HG03439 (cell line): ENCODE data around the gene ZP2.
"Not testable (repeated sequence)": the region's sequence is repeated elsewhere in the genome, so short reads cannot be mapped to it uniquely, and the experiment has no call there.

Source experiments
- ATAC-seq: cut with Tn5 transposase; IDR thresholded peaks from one replicate; pipeline ENCODE4 v1.9.1; 2021; ENCODE audit warnings: mild to moderate bottlenecking, moderate library complexity; ENCODE audit not compliant: unreplicated experiment

The ZP2 gene

DNA sequence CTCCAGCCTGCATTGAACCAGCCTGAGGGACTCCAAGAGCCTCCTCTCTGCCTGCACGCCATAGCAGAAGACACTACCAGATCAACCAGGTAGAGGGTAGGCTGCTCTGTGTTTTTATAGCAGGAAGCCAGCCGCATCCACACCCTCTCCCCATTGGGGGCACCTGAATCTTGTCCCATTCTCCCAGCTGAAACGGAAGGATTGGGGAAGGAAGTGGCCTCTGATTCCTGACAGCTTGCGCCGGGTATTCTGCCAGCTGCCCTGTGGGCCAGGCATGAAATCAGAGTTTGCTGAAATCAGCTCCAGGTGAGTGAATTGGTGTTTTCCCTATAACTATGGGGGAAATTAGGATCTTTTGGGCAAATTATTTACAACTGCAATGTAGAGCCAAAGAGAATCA is at the start of gene ZP2:
Gene ZP2 (minus strand): TSS at position 89 of the 400 bp plus-strand sequence. CDS start 27 bp downstream, at position 62.
- no peak for ATAC-seq

DNA sequence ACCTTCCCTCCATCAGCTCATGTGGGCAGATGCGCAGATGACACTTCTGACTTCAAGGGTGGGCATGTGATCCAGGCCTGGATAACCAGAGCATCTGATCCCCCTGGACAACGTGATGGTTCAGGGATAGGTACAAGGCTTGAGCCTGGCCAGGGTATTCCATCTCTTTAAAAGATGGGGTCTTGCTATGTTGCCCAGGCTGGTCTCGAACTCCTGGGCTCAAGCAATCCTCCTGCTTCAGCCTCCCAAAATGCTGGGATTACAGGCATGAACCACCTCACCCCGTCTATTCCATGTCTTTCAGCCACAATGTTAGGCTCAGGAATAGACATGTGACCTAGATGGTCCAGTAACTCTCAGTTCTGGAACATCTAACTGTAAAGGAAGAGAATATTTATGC is 45.9 kb upstream of the ZP2 start:
- ATAC-seq, result no peak

DNA sequence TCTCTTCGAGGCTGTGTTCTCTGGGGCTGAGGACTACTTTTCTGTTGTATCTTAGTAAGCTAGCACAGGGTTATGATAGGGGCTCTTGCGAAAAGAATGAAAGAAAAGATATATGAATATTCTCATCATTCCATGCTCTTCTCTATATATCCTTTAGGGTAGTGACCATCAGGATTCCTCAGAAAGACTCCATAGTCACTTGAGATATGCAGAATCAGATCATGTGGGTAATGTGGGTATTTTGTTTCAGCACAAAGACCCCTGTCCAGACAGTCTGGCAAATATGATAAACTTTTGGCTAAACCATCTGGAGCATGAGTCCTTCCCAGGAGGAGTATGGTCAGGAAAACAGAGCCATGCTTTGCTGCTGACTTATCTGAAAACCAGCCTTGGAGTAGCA is 45.3 kb upstream of the ZP2 start:
- no peak for ATAC-seq

DNA sequence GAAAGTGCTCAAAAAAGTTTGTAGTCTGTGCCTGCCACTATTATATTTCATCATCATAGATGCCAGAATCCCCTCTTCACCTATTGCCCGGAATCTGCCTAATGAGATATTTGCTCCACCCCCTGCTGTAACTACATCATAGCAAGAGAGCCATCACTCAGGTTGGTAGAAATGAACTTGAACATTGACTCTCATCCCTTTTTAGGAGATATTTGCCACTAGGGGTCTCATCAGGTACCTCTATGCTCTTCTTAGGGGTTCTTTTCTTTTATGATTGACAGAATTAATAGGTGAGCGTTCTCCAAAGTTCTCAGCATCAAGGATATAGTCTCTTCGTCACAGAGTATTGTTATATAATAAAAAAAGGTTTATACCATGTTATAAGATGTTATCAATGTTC is 42.1 kb upstream of the ZP2 start:
- no peak for ATAC-seq

DNA sequence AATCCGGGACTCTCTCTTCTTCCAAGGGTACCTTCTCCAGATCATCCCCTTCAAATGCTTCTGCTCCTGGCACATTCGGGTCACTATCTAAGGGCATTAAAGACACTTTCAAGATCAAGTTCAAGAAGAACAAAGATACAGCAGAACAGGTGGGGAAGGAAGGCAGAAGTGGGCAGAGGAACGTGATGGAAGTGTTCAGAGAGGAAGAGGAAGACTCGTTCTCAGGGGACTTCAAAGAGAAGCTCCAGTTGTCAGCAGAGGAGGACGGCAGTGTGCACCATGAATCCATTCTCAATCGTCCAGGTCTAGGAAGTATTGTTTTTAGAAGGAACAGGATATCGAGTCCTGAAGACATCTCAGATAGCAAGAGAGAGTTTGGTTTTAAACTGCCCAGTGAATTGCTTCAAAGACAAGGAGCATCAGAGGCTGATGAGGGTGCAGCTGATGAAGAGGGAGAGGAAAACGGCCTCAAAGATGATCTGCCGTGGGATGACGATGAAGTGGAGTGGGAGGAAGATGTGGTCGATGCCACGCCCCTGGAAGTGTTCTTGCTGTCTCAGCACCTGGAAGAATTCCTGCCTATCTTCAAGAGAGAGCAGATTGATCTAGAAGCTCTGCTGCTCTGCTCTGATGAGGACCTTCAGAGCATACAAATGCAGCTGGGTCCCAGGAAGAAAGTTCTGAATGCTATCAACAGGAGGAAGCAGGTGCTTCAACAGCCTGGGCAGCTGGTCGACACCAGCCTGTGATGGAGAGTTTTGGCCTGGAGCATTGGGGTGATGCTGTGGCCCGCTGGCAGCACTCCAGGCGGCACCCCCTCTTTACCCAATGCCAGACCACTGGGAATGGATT is 38.9 kb upstream of the ZP2 start:
- ATAC-seq, result no peak

DNA sequence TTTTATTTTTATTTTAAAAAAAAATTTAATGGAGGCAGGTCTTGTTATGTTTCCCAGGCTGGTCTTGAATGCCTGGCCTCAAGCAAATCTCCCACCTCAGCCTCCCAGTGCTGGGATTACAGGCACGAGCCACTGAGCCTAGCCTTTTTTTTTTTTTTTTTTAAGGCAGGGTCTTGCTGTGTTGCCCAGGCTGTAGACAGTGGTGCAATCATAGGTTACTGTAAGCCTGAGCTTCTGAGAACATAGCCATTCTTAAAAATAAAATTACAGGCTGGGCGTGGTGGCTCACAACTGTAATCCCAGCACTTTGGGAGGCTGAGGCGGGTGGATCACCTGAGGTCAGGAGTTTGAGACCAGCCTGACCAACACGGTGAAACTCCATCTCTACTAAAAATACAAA is 36.8 kb upstream of the ZP2 start:
- not testable (repeated sequence) for ATAC-seq

DNA sequence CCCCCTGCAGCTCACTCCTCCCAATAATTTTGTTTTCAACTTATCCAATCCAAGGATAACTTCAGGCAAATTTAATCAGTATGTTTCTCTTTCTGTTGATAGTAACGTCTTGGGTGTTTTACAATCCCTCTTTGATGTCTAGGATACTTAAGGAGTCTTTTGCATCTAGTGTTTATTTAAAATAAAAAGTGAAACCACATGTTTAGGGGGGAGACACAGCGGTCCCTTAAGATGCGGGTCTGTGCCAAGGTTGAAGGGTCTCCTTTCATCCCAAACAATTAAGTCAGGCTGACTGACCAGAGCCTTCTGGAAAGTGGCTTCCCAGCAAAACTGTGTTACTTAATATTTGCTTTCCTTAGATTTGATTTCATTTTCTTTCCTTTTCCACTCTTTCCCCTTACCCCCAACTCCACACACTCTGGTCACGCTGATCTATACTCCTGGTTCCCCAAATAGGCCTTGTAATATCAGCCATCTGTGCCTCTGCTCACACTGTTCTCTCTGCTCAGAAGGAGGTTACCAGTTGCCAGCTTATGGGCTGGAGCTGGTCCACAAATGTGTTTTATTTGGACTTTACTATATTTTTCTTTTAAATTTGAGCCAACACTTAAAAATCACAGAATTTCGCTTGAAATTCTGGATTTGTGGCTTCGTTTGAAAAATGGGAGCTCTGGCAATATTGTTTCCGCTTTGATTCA is 33.3 kb upstream of the ZP2 start:
- no peak for ATAC-seq

DNA sequence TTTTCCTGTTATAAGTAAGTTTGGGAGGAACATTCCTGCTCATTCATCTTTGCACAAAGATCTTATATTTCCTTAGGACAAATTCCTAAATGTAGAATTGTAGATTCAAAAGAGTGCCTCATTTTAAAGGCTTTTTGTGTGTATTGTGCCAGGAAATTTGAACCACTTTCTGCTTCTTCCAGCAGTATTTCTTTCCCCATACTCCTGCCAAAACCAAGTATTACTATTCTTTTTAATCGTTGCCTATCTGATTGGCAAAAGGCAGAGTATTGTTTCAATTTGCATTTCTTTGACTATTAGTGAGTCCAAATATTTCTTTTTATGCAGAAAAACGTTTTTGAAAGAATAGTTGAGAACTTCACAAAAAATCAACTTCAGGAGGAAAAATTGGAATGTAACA is 31.4 kb upstream of the ZP2 start:
- ATAC-seq, result no peak

DNA sequence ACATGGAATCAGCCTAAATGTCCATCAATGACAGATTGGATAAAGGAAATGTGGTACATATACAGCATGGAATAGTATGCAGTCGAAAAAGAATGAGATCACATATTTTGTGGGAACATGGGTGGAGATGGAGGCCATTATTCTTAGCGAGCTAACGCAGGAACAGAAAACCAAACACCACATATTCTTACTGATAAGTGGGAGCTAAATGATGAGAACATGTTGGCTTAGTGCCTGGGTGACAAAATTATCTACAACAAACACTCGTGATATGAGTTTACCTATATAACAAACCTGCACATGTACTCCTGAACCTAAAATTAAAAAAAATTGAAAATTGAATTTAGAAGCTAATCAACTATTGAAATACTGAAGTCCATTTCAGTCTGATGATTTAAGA is 28.3 kb upstream of the ZP2 start:
- ATAC-seq, result no peak

DNA sequence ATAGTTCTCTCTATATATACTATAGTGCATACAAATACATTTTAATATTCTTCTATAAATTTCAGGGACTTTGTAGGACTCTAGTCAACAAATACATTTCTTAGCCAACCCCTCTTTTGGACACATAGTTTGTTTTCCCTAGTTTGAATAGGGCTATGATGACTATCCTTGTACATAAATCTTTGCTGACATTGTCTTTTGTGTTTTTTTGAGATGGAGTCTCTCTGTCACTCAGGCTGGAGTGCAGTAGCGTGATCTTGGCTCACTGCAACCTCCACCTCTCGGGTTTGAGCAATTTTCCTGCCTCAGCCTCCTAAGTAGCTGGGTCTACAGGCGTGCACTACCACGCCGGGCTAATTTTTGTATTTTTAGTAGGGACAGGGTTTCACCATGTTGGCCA is 25.5 kb upstream of the ZP2 start:
- ATAC-seq, result no peak

DNA sequence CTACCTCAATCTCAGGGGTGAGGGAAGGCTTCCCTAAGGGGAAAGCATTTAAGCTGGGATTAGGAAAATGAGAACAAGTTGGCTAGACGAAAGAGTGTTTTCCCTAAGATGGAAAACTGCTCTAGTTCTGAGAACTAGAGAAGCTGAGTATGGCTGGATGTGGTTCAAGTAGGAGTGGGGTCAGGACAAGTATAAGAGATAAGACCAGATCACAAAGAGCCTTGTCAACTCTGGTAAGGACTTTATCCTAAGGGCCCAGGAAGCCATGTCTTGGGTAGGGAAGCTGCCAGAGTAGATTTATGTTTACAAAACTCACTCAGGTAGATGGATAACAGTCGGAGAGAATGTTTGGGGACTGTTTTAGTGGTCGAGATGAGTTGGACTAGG is 23.8 kb upstream of the ZP2 start:
- ATAC-seq, result no peak

DNA sequence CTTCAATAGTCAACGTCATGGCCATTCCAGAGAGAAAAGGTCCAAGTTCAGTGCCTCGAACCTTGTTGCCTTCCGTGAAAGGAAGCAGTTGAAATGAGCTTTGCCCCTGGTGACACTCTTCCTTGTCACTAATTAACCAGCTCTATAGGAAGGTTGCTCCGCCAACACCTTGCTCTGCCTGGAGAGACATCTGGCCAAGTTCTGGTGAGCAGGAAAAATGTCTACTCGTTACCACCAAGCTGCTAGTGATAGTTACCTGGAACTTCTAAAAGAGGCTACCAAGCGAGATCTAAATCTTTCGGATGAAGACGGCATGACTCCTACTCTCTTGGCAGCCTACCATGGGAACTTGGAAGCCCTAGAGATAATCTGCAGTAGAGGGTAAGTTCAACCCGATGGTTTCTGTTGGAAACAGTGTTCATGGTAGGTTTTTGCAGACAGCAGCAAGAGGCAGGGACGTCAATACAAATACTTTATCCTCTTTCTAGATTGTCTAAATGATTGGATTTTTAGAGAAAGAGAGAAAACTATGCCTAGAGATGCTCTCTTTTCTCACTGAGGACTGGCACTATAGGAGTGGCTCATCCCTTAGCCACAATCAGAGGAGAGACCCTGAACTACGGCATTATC is 22.3 kb upstream of the ZP2 start, which contains the start of gene ANKS4B:
Gene ANKS4B (plus strand): TSS at position 179 of the 630 bp plus-strand sequence. CDS start 39 bp downstream, at position 218.
- ATAC-seq, result no peak

DNA sequence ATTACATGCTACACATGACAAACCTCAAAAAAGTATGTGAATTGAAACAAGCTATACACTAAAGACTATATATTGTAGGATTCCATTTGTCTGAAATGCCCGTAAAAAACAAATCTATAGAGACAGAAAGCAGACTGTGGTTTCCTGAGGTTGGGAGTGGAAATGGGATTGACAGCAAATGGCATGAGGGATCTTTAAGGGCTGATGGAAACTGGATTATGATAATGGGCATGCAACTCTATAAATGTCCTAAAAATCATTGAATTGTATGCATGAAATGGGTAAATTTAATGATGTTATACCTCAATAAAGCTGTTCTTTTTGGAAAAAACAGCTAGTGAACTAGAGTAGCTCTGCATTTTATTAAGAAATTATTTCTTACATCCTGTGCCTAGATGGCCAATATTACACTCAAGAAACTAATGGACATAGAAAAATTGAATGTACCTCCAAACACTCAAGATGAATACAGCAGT is 21.7 kb upstream of the ZP2 start:
- no peak for ATAC-seq

DNA sequence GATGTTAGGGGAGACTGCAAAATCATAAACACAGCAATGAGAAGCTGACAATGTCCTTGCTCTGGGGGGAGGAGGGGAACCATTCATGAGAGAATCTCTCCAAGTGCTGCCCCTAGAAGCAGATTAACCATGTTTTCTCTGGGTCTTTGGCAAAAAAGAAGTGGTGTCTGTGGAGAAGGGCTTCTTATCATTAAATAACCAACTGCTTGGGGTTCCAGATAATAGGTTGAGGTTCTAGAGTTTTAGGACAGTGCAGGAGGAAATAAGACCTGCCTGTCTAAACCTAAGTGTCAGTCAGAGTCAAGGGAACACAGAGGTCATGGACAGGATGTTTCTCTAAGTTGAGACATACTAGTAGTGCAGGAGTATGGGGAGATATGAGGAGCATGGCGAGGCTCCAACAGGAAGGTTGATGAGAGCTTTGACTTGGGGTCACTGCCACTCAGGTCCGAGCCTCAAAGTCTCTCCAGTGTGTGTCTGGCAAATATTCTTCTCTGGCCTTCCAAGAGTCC is 17.0 kb upstream of the ZP2 start:
- ATAC-seq, result no peak

DNA sequence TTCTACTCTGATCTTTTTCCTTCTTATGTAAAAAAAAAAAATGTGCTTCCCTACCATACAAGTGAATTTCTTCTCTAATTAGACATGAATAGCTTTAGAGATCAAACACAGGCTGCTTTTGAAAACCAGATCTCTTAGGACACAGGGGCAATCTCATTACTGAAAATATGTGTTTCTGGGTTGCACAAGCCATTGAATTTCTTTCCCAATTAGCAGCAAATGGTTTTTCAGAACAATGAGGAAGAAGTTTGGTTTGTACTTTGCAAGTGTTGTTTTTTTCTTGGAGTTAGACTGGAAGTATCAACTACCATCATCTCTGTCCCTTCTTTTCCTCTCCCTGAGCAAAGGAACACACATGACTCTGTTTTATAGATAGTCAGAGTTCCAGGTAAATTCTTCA is 16.5 kb upstream of the ZP2 start:
- ATAC-seq, result no peak

DNA sequence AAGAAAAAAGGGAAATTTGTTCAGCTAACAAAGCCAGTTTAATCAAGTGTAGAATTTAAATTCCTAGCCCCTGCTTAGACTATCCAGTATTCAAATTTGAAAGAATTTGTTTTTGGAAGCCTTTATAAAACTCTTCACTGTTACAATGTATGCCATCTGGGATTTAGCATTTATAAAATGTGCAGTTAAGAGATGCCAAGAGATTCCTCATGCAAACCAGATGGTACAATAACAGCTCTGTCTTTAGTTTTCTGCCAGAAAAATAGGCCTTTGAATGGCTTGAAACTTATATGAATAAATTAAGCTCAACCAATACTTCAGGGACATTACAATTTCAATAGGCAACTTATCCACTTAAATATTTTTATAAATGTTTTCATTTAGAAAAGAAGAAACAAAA is 15.4 kb upstream of the ZP2 start:
- ATAC-seq, result no peak

DNA sequence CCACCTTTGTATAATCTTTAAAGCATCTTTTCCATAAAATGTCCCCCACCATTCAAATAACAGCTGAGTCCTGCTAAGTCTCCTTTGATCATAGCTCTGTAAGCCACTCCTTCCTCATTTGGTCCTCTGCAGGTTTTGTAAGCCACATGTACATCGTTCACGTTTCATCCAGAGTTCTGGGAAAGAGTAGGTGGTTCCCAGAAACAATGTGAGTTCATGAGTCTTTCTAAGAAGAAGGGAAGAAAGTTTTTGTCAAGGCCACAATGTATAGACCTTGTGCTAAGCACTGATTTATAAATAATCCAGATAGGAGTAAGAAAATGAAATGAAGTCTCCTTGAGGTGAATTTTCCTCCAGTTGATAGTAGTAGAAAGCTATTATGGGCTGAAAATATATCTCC is 13.4 kb upstream of the ZP2 start:
- ATAC-seq, result no peak

DNA sequence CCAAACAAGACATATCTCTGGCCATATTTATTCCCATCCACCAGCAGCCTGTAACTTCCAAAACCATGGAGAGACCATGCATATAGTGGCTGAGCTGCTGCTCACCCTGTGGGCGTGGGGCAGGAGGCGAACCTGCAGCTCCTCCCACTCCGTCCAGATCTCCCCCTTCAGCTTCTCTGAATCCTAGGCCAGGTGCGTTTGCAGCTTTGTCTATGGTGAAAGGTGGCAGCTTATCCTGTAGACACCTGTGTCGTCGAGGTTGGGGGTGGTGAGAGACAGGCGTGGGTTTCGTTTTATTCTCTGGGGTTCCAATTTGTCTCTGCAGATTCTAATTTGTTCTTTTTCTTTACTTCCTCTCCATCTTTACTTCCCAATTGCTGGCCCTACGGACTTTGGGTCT is 12.4 kb upstream of the ZP2 start:
- ATAC-seq, result no peak

DNA sequence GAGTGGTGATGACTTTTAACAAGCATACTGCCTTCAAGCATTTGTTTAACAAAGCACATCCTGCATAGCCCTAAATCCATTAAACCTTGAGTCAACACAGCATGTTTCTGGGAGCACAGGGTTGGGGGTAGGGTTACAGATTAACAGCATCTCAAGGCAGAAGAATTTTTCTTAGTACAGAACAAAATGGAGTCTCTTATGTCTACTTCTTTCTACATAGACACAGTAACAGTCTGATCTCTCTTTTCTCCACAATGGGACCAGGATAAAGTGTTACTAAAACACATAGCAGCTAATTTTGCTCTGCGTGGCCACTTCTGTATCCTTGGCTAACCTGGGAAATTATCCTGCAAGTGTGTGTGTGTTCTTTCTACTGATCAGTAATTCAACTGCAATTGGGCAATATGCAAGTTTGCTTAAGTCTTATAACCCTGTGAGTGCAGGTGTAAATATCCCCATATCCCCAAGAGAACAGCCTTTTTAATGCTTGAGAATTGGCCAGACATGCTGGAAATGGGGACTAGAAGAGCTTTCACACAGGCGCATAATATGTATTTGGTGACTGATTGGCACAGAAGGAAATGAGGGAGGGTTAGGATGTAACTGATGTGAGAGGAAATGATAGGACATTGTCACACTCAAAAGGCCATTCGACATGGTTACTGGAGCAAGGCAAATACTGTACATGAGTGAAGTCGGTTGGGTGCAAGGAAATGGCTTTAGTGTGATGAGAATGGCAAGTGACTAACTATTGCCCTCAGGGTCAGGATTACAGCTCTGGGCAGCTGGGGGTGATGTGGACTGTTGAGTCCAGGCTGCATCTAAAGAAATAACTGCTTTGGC is 11.3 kb upstream of the ZP2 start:
- no peak for ATAC-seq

DNA sequence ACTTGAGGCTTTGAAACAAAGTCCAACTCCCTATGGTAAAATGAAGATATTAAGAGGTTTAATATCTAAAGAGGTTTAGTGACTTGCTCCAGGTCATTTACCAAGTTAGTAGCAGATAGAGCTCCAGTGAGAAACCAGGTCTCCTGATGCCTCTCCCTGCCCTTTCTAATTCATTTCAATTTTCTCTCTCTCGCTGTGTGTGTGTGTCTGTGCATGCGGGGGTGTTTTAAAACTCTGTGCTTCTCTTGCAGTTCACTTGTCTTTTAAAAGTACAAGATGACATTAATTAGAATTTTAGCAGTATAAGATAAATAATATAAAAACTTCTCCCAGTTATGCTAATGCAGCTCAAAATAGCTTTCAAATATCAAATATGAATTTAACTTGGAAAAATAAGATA is 8.2 kb upstream of the ZP2 start:
- no peak for ATAC-seq

DNA sequence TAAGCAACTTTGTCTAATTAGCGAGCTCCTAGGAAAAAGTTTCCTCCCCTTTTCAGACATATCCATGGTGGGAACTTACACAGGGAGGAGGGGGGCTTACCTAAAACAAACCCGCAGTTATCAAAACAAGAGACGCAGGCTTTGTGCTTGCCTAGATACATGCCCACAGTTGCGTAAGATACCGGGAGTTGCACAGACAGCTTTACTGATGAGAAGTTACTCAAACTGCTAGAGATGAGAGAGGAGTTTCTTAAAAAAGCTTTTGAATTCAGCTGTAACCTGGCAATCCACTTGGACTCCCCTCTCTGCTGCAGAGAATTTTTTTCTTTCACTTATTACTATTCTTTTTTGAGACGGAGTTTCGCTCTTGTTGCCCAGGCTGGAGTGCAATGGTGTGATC is 6.8 kb upstream of the ZP2 start:
- ATAC-seq, result no peak
